ENCODE measurements around the gene EXOC2.
"Not testable (repeated sequence)": the region's sequence is repeated elsewhere in the genome, so short reads cannot be mapped to it uniquely, and the experiment has no call there.

The EXOC2 gene

DNA sequence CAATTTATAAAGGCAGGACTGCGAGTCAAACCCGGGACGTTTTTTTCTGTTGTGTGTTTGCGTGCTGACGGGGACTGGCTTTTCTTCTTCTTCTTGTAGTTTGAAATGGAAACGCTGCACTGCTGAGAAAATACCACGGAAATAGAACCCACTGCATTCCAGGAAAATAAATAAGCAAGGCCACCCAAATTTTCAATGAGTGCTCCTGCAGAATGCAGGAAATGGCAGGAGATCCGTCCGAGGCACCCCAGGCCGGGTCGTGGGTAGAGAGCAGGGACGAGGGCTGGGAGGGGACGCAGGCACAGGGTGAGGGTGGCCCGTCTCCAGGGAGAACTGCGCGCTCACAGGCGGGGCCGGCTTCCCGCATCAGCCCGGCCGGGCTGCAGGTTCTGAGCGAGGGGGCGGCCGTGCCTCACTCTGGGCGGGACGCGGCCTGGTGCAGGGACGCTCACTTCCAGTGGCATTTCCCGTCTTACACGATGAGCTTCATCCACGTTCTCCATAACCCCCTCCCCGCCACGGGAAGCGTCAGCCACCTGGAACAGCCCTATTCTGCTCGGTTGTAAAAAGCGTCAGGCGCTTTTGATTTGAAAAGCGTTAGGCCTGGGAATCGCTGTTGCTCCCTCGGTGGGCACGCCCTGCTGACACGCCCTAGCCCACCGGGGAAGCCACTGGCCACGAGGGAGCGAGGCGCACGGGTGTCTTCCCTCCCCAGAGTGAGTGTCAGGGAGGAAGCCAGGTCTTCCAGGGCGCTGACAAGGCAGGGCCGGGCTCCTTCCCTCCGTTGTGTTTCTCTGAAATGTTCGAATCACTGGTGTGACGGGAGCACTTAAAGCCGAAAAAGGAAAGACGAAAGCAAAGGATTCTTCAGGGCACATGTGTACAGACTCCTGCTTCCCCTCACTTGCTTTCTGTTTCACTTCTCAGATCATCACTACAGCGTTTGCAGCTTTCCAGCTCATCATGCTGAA lies 17.9 kb upstream of the EXOC2 start:
- no peak for DNase-seq

DNA sequence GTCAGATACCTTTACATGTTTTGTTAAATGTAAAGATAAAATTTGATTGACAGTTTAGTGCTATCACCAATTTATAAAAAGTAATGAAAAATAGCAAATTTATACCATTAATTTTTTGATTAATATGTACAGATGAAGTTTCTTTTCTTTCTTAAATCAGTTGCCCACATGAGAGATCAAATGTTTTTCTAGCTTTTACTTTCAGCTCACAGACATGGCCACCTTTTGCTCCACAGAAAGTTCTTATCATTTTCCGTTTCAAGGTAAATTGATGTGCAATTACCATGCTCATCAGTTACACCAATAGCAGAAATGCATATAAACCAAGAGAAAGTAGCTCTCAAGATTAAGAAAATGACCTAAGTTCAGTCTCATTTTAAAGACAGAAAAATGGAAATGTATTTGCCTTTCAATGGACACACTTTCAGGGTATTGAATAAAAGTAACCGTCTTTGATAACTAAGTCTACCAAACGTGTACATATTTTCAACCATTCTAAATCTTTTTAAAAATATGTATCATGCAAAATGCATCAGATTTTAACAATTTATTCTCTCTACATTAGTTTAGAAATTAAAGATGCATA lies 16.6 kb upstream of the EXOC2 start:
- no peak for DNase-seq

DNA sequence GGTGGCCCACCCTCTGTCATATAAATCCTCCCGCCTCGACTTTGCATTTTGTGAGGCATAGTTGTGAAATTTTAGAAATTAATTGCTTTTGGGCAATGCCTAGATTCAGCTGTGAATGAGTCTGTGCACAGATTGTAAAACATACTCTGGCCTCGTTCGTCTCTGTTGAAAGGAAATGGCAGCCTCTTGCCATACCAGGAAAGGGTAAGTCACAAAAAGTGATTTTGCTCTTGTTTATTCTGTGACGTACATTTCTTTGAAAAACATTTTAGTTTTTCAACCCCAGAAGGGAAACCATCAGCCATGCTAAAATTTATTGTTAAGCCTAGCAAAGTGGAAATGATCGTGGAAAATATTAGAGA lies 15.3 kb upstream of the EXOC2 start:
- DNase-seq, result no peak

DNA sequence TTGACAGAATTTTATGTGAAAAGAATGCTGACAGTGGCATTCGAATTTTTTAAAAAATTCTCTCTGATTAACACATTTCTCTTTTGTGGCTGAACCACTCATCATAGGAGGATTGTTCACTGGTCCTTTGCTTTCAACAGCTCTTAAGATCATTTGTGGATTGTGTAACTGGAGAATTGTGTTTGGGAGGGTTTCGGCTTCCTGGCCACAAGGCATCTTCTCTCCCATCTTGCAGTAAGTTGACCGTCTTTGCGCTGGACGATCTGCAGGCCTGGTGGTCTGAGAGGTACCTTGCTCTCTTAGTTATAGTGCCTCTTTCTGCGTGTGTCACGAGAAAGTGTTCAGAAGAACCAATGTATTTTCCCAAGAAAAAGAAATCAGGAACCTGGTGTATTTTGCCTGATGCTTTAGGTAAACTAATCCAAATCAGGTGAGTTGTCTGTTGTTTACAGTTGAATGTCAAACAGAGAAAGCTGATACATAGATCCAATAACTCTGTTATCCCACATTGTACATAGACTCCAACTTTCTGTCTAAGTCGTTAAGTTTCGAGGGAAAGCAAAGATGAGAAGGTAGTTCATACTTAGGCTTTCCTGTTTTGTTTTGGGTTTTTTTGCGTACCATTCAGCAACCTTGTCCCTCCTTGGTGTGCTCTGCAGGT lies 14.8 kb upstream of the EXOC2 start:
- no peak for DNase-seq

DNA sequence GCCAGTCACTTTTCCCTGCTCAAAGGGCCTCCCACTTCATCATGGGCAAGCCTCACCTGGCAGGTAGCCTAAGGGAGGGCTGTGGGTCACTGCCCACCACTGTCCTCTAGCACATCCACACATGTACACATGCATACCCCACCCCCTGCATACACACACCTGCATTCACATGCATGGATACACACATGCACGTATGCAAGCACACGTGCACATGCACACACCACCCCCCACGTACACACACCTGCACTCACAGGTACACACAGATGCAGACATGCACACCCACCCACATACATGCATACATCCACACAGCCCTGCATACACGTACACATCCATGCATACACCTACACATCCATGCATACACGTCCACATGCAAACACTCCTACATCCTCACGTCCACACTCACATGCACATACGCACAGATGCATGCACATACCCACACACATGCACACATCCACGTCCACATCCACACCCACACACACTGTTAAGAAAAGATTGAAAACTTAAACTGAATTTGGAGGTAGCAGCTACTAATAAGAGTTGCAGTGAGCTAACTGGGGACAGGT lies 14.0 kb upstream of the EXOC2 start:
- DNase-seq, result no peak

DNA sequence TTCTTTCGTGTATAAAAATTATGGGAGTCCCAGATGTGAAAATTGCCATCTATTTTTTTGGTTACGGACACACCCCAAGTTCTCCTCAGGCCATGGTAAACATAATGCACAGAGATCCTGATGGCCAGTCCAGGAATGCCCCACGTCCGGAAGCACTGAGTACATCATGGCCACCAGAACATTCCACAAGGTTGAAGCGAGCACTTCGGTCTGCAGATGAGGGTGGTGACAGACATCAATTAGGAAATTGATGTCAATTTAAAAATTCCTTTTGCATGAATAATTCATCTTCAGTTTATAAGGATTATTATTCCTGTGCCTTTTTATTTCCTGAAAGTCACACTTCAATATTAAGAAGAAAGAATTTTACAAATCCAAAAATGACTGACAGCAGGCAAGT lies 13.2 kb upstream of the EXOC2 start:
- DNase-seq, result no peak

DNA sequence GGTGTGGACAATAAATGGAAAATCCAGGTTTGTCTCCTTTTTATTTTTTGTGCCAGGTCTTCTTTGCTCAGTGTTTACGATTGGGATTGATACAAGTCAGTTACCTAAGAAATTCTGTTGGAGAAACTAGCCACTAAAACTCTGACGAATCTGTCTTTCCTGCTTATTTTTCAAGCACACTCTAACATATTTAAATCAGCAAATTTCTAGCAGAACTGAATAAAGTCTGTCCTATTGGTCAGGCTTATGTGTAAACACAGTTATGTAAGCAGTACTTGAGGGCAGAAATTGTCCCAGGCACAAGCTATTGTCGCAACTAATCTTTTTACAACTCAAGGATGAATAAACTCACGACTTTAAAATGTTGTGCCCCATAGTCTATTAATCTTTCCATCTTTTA lies 12.1 kb upstream of the EXOC2 start:
- DNase-seq, result no peak

DNA sequence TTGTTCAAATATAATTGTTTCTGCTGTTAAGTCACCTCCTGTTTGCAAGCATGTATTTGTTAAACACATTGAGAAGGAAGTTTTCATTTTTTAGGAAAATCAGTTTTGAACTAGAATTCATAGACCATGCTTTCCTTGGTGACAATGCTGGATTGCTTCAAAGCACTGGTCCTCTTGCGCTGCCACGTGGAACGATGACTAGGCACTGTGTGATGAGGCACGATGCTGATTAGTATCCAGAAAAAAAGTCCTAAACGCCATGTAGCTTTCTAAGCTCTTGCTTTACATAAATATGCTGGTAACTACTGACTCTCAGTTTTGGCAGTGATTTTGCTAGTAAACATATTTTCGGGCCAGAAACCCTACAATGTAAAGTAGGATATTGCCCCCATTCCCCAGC lies 11.1 kb upstream of the EXOC2 start:
- DNase-seq, result no peak

DNA sequence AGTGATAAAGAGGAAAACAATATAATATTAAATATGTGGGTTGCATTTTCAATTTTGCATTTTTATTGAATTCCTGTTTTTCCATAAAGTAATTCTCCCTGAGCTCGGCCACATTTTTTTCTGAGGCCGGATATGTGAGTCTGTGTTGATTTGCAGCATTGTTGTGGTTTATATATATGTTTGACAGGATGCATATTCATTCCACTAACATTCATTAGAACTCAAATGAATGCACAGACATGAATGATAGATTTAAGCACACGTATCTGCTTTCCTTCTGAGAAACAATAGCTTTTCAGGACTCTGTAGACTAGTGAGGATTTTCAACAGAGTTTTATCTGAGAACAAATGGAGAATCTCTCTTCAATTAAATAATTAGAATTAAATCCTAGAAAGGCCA lies 10.6 kb upstream of the EXOC2 start:
- no peak for DNase-seq

DNA sequence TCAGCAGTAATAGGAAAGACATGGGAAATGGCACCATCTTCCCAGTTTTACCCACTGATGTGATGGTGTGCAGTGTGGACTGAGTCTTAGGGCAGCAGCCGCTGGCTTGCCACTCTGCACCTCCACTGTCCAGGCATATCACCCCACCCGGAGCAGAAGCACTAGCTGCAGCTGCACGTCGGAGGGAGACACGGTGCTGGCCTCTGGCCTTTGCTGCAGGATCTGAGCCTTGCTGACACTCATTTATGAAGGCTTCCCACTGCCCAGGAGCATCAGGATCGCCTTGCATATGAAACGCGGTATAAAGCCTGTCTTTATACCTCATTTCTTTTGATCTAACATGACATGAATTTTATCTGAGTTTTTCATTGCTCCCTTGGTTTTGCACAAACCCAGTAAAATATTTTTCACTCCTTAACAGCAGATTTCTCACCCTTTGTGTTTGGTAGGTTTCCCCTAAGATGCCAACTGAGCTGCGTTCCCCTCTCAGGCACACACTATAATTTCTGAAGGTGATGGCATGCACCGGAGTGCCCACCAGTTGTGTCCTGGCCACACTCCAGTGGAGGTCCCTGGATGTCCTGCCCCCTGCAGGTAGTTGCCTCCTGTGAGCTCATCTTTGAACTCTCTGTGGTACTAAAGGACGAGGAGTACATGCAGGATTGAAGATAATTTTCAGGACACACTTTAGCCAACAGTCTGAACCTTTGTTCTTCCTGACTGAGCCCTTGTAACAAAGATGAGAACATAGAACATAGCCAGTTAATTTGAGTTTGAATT lies 9.0 kb upstream of the EXOC2 start:
- no peak for DNase-seq

DNA sequence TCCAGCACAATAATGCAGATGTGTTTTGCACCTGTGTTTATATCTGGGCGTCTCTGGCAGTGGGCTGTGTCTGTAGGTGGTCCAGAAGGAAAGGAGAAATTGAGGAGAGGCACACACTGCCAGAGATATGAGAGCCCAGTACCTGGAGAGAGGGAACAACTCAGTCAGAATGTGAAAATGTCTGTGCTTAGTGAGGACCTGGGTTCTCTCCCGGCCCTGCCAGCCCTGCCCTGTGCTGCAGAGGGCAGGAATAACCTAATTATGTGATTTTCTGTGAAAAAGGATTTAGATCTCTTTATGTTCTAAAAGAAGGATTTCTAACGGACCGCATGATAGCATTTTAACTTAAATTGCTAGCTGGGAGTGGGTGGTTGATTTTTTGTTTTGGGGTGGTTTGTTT lies 8.3 kb upstream of the EXOC2 start:
- no peak for DNase-seq

DNA sequence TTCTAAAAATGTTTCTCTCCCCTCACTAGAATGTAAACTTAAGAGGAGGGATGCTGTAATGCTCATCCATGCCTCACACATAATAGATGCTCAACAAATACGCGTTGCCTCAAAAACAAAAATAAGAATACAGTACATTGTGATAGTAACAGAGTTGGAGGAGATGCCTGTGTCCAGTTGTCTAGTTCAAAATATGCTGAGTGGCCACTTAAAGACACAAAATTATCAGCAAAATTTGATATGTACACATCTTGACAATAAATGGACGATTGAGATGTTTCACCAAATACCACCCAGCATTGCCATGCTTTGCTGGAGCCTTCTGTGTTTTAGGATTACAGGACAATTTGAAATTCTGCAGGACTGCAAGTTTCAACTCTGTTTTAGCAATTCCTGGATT lies 7.6 kb upstream of the EXOC2 start:
- DNase-seq, result no peak

DNA sequence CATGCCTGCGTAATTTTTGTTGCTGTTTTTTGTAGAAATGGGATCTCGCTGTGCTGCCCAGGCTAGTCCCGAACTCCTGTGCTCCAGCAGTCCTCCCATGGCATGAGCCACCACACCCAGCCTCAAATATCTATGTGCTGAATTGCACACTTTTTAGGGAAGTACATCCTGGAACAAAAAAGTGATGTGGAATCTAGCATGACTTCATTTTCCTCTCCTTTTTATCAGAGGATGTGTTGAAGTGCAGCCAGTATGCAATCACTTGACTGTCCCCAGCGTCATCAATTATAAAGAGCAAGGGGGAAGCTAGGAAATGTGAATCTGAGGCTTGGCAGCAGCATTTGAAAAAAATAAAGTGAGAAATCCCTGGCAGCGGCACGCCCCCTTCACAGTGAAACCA lies 6.4 kb upstream of the EXOC2 start:
- no peak for DNase-seq

DNA sequence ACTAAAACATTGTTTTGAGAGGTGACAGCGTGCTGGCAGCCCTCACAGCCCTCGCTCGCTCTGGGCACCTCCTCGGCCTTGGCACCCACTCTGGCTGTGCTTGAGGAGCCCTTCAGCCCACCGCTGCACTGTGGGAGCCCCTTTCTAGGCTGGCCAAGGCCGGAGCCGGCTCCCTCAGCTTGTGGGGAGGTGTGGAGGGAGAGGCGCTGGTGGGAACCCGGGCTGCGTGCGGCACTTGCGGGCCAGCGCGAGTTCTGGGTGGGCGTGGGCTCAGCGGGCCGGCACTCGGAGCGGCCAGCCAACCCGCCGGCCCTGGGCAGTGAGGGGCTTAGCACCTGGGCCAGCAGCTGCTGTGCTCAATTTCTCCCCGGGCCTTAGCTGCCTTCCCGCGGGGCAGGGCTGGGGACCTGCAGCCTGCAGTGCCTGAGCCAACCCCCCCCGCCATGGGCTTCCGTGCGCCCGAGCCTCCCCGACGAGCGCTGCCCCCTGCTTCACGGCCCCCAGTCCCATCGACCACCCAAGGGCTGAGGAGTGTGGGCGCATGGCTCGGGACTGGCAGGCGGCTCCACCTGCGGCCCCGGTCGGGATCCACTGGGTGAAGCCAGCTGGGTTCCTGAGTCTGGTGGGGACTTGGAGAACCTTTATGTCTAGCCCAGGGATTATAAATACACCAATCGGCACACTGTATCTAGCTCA lies 1.6 kb upstream of the EXOC2 start:
- not testable (repeated sequence) for DNase-seq

DNA sequence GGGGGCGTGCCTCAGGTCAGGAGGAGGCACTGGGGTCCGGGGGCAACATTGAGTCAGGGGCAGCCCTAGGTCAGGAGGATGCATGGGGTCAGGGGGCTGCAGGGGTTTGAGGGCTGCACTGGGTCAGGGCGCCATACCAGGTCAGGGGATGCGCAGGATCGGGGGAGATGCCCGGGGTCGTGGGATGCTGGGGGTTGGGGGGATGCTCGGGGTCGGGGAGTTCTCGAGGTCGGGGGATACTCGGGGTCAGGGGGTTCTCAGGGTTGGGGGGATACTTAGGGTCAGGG lies 727 bp upstream of the EXOC2 start:
- no peak for DNase-seq

DNA sequence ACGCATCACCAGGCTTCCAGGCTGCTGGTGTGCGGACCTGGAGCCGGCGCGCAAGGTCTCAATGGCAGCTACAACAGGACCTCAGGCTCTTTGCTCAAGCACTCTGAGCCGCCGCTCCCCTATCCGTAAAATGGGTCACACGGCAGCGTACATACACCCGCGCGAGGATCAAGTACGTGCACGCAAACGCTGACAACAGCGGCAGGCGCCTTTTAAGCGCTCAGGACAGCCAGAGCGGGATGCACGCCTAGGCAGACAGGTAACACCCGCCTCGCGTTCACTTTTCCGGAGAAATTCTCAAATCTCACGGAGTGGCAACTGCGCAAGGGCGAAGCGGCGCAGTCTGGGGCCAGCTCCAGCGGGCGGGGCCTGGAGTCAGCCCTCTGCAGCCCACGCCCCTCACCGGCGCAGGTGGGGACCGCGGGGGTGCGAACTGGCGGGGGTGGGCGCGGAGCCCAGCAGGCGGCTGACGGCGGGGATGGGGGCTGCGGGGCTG lies 535 bp downstream of the EXOC2 start:
- DNase-seq, result no peak

DNA sequence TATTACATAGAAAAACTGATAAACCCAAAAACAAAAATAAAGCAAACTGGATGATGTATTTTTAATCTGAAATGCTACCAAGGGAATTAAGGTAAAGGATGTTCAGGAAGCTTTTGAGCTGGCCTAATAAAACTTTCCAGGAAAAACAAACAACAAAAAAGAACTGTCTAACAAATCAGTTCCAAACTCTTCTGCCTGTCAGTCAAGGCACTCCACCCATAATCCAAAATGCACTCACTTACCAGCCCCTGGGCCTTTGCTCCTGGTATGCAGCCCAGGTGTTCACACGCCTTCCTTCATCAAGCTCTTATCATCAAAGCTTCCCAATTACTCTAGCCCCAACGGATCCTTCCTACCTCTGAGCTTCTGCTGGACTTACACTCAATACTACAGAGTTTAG lies 3.7 kb downstream of the EXOC2 start:
- DNase-seq, result no peak

DNA sequence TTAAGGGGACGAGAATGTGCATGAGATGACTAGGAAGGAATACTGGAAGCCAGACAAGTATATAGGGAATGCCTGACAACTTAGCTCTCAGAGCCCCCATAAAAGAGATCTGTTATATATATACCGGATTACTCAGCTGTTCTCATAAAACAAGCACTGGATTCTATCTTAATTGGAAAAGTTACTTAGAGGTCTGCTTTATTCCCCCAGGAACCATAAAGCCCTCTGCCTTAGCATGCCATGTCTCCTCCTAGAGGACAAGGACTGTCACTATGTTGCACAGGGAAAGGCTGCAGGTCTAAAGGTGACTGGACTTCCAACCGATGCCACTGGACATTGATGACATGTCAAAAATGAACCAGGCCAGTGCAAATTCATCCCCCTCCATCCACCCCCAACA lies 6.4 kb downstream of the EXOC2 start:
- DNase-seq, result no peak

DNA sequence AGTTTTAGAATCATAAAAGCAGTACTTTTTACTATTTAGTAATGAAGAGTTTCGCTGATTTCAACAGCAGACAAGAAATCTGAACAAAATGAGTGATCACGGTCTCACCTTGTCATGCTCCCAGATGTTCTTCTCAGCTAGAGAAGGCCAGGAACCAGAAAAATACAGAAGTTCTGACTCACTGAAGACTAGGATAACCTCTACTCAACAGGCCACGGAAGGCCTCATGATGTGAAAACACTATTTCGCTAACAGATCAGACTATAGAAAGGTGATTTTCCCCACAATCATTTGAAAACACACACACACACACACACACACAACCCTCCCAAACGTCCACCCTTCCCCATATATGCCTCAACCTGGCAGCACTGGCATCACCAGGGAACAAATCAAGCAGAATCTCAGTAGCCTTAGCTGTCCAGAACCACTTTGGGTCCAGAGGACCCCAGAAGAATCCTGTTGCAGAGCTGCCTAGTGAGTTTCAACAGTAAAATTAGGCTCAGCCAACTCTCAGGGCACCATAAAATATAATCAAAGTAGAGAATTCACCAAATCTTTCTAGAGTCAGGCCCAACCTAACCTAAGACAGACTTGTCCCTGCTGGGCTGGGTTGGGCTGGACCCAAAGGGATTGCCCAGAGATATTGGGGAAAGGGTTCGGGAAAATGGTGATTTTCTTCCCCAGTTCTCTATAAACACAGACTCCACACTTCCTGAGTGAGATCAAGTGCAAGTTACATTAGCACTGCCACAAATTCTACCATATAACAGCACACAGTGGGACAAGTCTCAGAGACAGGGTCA lies 7.9 kb downstream of the EXOC2 start:
- DNase-seq, result no peak

DNA sequence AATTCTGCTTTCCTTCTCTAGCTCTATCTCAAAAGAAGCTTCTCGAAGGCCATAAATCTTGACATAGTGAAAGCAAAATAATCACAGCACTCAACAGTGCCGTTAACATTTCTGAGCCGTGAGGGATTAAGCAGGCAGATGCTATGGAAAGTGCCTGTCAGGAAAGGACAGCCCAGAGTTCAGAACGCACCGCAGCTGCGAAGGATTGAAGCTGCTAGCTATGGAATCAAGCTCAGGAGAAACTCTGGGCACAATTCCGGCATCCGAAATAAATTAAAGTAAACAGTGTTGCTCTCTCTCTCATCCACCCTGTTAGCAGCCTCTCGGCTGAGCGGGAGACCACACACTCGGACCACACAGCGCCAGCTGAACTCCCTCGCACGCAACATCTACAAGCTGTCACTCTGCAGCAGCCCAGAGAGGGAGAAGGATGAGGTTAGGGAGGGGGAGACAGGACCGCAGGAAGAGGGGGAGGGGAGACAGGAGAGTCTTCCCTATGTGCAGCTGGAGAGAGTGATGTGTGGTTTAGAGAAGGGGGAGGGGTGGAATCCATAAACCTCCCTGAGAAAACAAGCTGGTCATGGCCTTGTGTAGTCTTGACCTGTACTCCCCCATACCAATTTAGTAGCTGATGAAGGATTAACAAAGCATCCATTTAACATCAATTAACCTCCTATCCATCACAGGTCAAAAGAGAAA lies 9.0 kb downstream of the EXOC2 start:
- peak; percentile 32 for DNase-seq
